HCT116 (cell line): ENCODE data around the gene BCAP31. TPM values are rescaled to one million over a fixed set of nuclear protein-coding genes. Genes with fewer than 3 reads are reported as not detected.

Experiments used
- ATAC-seq: fragments of 200-7000 bp; cut with Tn5 transposase; 2 replicates; pipeline ENCODE4 v1.9.1; 2020; ENCODE audit warnings: mild to moderate bottlenecking, moderate library complexity
- BruUV-seq: library from RNA; stranded (reverse); fragments of 400-500 nt; replicated peaks from 2 replicates; lab custom pipeline; 2021; lab: Mats Ljungman, UMichigan
- CTCF ChIA-PET: fragments of 300-600 bp; sonication (Branson Sonifier 250); formaldehyde crosslinking; loops from one replicate; lab custom pipeline; 2021; ENCODE audit warnings: antibody characterized with exemption; lab: Charles Lee
- POLR2A ChIA-PET: fragments of 300-600, 350-600 bp; sonication (Branson Sonifier 250); formaldehyde crosslinking; loops from one replicate; lab custom pipeline; 2021; ENCODE audit warnings: antibody characterized with exemption; lab: Charles Lee
- RAD21 ChIA-PET, 2 experiments: fragments of 300-600 bp; sonication (Branson Sonifier 250); formaldehyde crosslinking; loops; one replicate each; lab custom pipeline; 2023; ENCODE audit warnings: low total read pairs in 2 of 2; ENCODE audit not compliant: uncharacterized antibody in 2 of 2, unreplicated experiment in 2 of 2, low non-redundant PET in 1 of 2; lab: Charles Lee
- DNase-seq: peaks from one replicate; pipeline ENCODE4 v3.0.0-alpha.2; 2010; ENCODE audit warnings: low read depth, low spot score
- H2AFZ ChIP-seq: fragments of 200-600 bp; shearing (Covaris generic), sonication (generic); 2 replicates; pipeline ENCODE4 v1.6.1; 2017; ENCODE audit warnings: low read depth, mixed run types, mixed read lengths, antibody characterized with exemption, low read length; ENCODE audit not compliant: poor library complexity, severe bottlenecking
- H3K27ac ChIP-seq: 2 replicates; pipeline ENCODE4 v1.5.1; 2012; ENCODE audit warnings: low read depth, low read length
- H3K27me3 ChIP-seq: fragments of 200-600 bp; sonication (generic); 2 replicates; pipeline ENCODE4 v1.6.1; 2016; ENCODE audit warnings: mixed run types, low read length, mixed read lengths; ENCODE audit not compliant: insufficient read depth
- H3K36me3 ChIP-seq, 2 experiments: fragments of 200-500 bp in 1 of 2; fragments of 200-600 bp in 1 of 2; sonication (Bioruptor generic) in 1 of 2; sonication (generic) in 1 of 2; 2 replicates each; pipeline versions ENCODE4 v1.5.1 to v1.6.1; 2014 to 2016; ENCODE audit warnings: low read length in 2 of 2, inconsistent platforms in 1 of 2, mixed read lengths in 1 of 2, mixed run types in 1 of 2; ENCODE audit not compliant: insufficient read depth in 2 of 2, control insufficient read depth in 1 of 2
- H3K4me1 ChIP-seq, 2 experiments: fragments of 200-600 bp in 1 of 2; sonication (generic) in 1 of 2; 2 replicates each; pipeline versions ENCODE4 v1.5.1 to v1.6.1; 2012 to 2017; ENCODE audit warnings: low read length in 2 of 2, inconsistent platforms in 1 of 2, mild to moderate bottlenecking in 1 of 2, mixed read lengths in 1 of 2, mixed run types in 1 of 2, moderate library complexity in 1 of 2; ENCODE audit not compliant: insufficient read depth in 2 of 2, control insufficient read depth in 1 of 2
- H3K4me2 ChIP-seq: fragments of 200-600 bp; sonication (generic); 2 replicates; pipeline ENCODE4 v1.6.1; 2017; ENCODE audit warnings: mixed run types, low read length, mixed read lengths
- H3K4me3 ChIP-seq, 2 experiments: fragments of 200-600 bp in 1 of 2; sonication (generic) in 1 of 2; replicated peaks in 1 of 2; 2 replicates each; pipeline ENCODE4 v1.5.1; 2011 to 2016; ENCODE audit warnings: low read length in 2 of 2, control low read depth in 1 of 2, low read depth in 1 of 2, mild to moderate bottlenecking in 1 of 2, mixed read lengths in 1 of 2, mixed run types in 1 of 2
- H3K79me2 ChIP-seq: fragments of 200-600 bp; sonication (generic); 2 replicates; pipeline ENCODE4 v1.6.1; 2017; ENCODE audit warnings: mild to moderate bottlenecking, mixed run types, low read length, moderate library complexity, mixed read lengths; ENCODE audit not compliant: insufficient read depth
- H3K9ac ChIP-seq: fragments of 200-600 bp; sonication (generic); 2 replicates; pipeline ENCODE4 v1.6.1; 2016; ENCODE audit warnings: low read length, mixed read lengths
- H3K9me2 ChIP-seq: fragments of 200-600 bp; sonication (generic), shearing (Covaris generic); 2 replicates; pipeline ENCODE4 v1.6.1; 2017; ENCODE audit warnings: mixed run types, mild to moderate bottlenecking, moderate library complexity; ENCODE audit not compliant: insufficient read depth
- H3K9me3 ChIP-seq, 2 experiments: fragments of 200-500 bp in 1 of 2; fragments of 200-600 bp in 1 of 2; sonication (Bioruptor generic) in 1 of 2; sonication (generic) in 1 of 2; 2 replicates each; pipeline ENCODE4 v1.6.1; 2014 to 2017; ENCODE audit warnings: low read length in 2 of 2, mixed read lengths in 2 of 2, inconsistent platforms in 1 of 2, low read depth in 1 of 2, mild to moderate bottlenecking in 1 of 2, mixed run types in 1 of 2, moderate library complexity in 1 of 2; ENCODE audit not compliant: control insufficient read depth in 1 of 2, insufficient read depth in 1 of 2
- H4K20me1 ChIP-seq: fragments of 200-600 bp; sonication (generic), shearing (Covaris generic); 2 replicates; pipeline ENCODE4 v1.6.1; 2017; ENCODE audit warnings: mixed run types, mild to moderate bottlenecking, moderate library complexity; ENCODE audit not compliant: insufficient read depth
- ATF3 ChIP-seq: IDR thresholded peaks from 2 replicates; pipeline ENCODE4 v1.6.1; 2012
- CBX3 ChIP-seq: IDR thresholded peaks from 2 replicates; pipeline ENCODE4 v1.6.1; 2012; ENCODE audit warnings: low read depth
- CEBPB ChIP-seq: IDR thresholded peaks from 2 replicates; pipeline ENCODE4 v1.6.1; 2012; ENCODE audit warnings: low read depth
- EZH2 ChIP-seq: fragments of 200-600 bp; sonication (generic); IDR thresholded peaks from 2 replicates; pipeline ENCODE4 v1.6.1; 2017; ENCODE audit warnings: antibody characterized with exemption, mixed run types
- JUND ChIP-seq: IDR thresholded peaks from 2 replicates; pipeline ENCODE4 v1.6.1; 2012
- MAX ChIP-seq: IDR thresholded peaks from 2 replicates; pipeline ENCODE4 v1.6.1; 2012
- POLR2A ChIP-seq: IDR thresholded peaks from 2 replicates; pipeline ENCODE4 v1.7.0; 2011; ENCODE audit warnings: borderline replicate concordance; ENCODE audit not compliant: insufficient read depth, insufficient read length; ENCODE audit errors: extremely low read depth
- REST ChIP-seq: IDR thresholded peaks from 2 replicates; pipeline ENCODE4 v1.6.1; 2012; ENCODE audit warnings: low read depth
- SIN3A ChIP-seq: IDR thresholded peaks from 2 replicates; pipeline ENCODE4 v1.6.1; 2012; ENCODE audit warnings: low read depth
- SP1 ChIP-seq: IDR thresholded peaks from 2 replicates; pipeline ENCODE4 v1.6.1; 2012; ENCODE audit warnings: low read depth
- SRF ChIP-seq: IDR thresholded peaks from 2 replicates; pipeline ENCODE4 v1.6.1; 2012; ENCODE audit warnings: low read depth
- TCF7L2 ChIP-seq: IDR thresholded peaks from 2 replicates; pipeline ENCODE4 v1.7.0; 2011; ENCODE audit warnings: borderline replicate concordance, inconsistent platforms; ENCODE audit not compliant: insufficient read depth, insufficient read length; ENCODE audit errors: extremely low read depth
- YY1 ChIP-seq: IDR thresholded peaks from 2 replicates; pipeline ENCODE4 v1.6.1; 2011; ENCODE audit warnings: low read length, low read depth, moderate library complexity, mild to moderate bottlenecking; ENCODE audit not compliant: insufficient replicate concordance; ENCODE audit errors: extremely low read depth
- ZNF274 ChIP-seq: fragments of 200-500 bp; sonication (Bioruptor generic); IDR thresholded peaks from 2 replicates; pipeline ENCODE4 v1.6.1; 2014; ENCODE audit warnings: mild to moderate bottlenecking, low read depth, low read length, inconsistent platforms
- intact Hi-C: fragments of 100-400 bp; cut with micrococcal nuclease; formaldehyde crosslinking; loops from 2 replicates; pipeline ENCODE4 v1.10.0; 2022
- total RNA-seq: library from RNA; stranded (reverse); gene quantifications from one replicate; pipeline ENCODE4 v1.2.1, GENCODE V29; 2021; ENCODE audit not compliant: unreplicated experiment
- TF ChIP-seq, protein P1 (sequence below), 3 experiments: fragments of 200-600 bp in 1 of 3; sonication (generic) in 1 of 3; IDR thresholded peaks in 2 of 3; conservative IDR thresholded peaks in 1 of 3; 2 replicates each; pipeline ENCODE4 v1.5.1; 2012 to 2017; ENCODE audit warnings: low read depth in 2 of 3, low read length in 2 of 3, antibody characterized with exemption in 1 of 3, borderline replicate concordance in 1 of 3, control low read depth in 1 of 3, mild to moderate bottlenecking in 1 of 3, mixed read lengths in 1 of 3, mixed run types in 1 of 3, moderate library complexity in 1 of 3; ENCODE audit not compliant: insufficient read depth in 1 of 3

The BCAP31 gene
- total RNA-seq, 1 experiment from 2014 or later, result 185 TPM

GRCh38 chrX:153668423-153669173, 55.6 kb downstream of the BCAP31 start:
- H3K36me3 ChIP-seq, result no peaks in the 10 kb centered on the region

More at GRCh38 chrX:153668423-153669173, 55.6 kb downstream of the BCAP31 start:
- Histone ChIP-seq H2AFZ (no peak overlapping the region), H3K79me2 (no peaks in the 10 kb centered on the region), H3K27me3 (no peaks in the 10 kb centered on the region), H3K9me2 (no peaks in the 10 kb centered on the region), H3K4me3 (no peak overlapping the region), H3K27ac (no peak overlapping the region; the same call in 1 of the 2 replicates), H3K9ac (no peak overlapping the region), H3K9me3 (no peaks in the 10 kb centered on the region), H4K20me1 (no peaks in the 10 kb centered on the region), H3K4me2 (no peak overlapping the region), H3K4me1 (0 out of 4 replicates have a peak, but pooled peaks cover 0 to 3% of the 10 kb centered on the region in 2 experiments)
- ChIA-PET CTCF (interaction anchor here (0.8 to 2.5 kb wide), 14 partner anchors 11 to 251 kb away, joined by 3 to 25 read pairs (median 5); partner anchors contain the start of gene SLC6A8), RAD21 (interaction anchor here (0.7 to 1.1 kb wide), 3 partner anchors 129 to 277 kb away, joined by 3 to 7 read pairs (median 4); no protein-coding TSS in a partner anchor), POLR2A (no interaction called here)
- ATAC-seq (no peak), DNase-seq (no peak)
- no TSS peak for BruUV-seq
- intact Hi-C loops, result loop anchor here (1.0 to 10.0 kb wide), 5 partner anchors 54 to 714 kb away; no protein-coding TSS in a partner anchor
- TF ChIP-seq CBX3, result no peak
- no peak for TF ChIP-seq ZNF274
- no peak for TF ChIP-seq MAX
- TF ChIP-seq SRF, result no peak
- TF ChIP-seq JUND, result no peak
- TF ChIP-seq ATF3, result no peak
- no peak for TF ChIP-seq REST
- TF ChIP-seq YY1, result no peak
- no peak for TF ChIP-seq POLR2A
- TF ChIP-seq CEBPB, result no peak
- TF ChIP-seq EZH2, result no peak
- TF ChIP-seq, protein P1, sequence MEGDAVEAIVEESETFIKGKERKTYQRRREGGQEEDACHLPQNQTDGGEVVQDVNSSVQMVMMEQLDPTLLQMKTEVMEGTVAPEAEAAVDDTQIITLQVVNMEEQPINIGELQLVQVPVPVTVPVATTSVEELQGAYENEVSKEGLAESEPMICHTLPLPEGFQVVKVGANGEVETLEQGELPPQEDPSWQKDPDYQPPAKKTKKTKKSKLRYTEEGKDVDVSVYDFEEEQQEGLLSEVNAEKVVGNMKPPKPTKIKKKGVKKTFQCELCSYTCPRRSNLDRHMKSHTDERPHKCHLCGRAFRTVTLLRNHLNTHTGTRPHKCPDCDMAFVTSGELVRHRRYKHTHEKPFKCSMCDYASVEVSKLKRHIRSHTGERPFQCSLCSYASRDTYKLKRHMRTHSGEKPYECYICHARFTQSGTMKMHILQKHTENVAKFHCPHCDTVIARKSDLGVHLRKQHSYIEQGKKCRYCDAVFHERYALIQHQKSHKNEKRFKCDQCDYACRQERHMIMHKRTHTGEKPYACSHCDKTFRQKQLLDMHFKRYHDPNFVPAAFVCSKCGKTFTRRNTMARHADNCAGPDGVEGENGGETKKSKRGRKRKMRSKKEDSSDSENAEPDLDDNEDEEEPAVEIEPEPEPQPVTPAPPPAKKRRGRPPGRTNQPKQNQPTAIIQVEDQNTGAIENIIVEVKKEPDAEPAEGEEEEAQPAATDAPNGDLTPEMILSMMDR (IDR thresholded peaks at IDR 0.05 in 2 of 3, conservative IDR thresholded peaks at IDR 0.05 in 1 of 3; ENCODE audit: borderline replicate concordance in 1 of 3, insufficient read depth in 1 of 3, low read depth in 2 of 3, low read length in 2 of 3), result no peak
- no peak for TF ChIP-seq SP1
- no peak for TF ChIP-seq SIN3A
- TF ChIP-seq TCF7L2, result no peak
